HepG2 (cell line): Measurements from ENCODE around the gene CNR2. TPM values are rescaled to one million over a fixed set of nuclear protein-coding genes. Genes with fewer than 3 reads are reported as not detected.

Experiments
- GLI4 ChIP-seq: sonication (generic); formaldehyde crosslinking; IDR thresholded peaks from 2 replicates; pipeline ENCODE4 v1.5.1; 2020; ENCODE audit warnings: missing genetic modification reagents, mild to moderate bottlenecking, moderate library complexity, borderline replicate concordance
- HDAC6 ChIP-seq: fragments of 200-600 bp; sonication (generic); IDR thresholded peaks from 2 replicates; pipeline ENCODE4 v1.7.0; 2017; ENCODE audit warnings: mild to moderate bottlenecking, antibody characterized with exemption, low read length, low read depth
- JUNB ChIP-seq: sonication (generic); formaldehyde crosslinking; IDR thresholded peaks from 2 replicates; pipeline ENCODE4 v1.8.0; 2022; ENCODE audit warnings: missing genetic modification reagents, mild to moderate bottlenecking, borderline replicate concordance
- PAWR ChIP-seq: sonication (generic); formaldehyde crosslinking; IDR thresholded peaks from 2 replicates; pipeline ENCODE4 v1.4.0; 2020; ENCODE audit warnings: missing genetic modification reagents, mild to moderate bottlenecking, borderline replicate concordance
- REL ChIP-seq: sonication (generic); formaldehyde crosslinking; conservative IDR thresholded peaks from 2 replicates; pipeline ENCODE4 v1.8.0; 2022; ENCODE audit warnings: mild to moderate bottlenecking, missing genetic modification reagents, moderate library complexity
- RXRB ChIP-seq: IDR thresholded peaks from 2 replicates; pipeline ENCODE4 v1.6.1; 2016; ENCODE audit warnings: borderline replicate concordance, missing genetic modification reagents, missing compliant biosample characterization
- SOX6 ChIP-seq, 2 experiments: fragments of 450-650 bp in 1 of 2; sonication (generic) in 1 of 2; formaldehyde crosslinking in 1 of 2; IDR thresholded peaks; 2 replicates each; pipeline versions ENCODE4 v1.4.0 to v1.6.1; 2017 to 2020; ENCODE audit warnings: antibody characterized with exemption in 1 of 2, mild to moderate bottlenecking in 1 of 2, missing genetic modification reagents in 1 of 2
- SRSF9 ChIP-seq: fragments of 200-400 bp; formaldehyde crosslinking; IDR thresholded peaks from 2 replicates; pipeline ENCODE4 v1.6.1; 2018; ENCODE audit warnings: borderline replicate concordance, mild to moderate bottlenecking, low read depth, low read length; ENCODE audit not compliant: insufficient read depth, poor library complexity, severe bottlenecking
- SSRP1 ChIP-seq: IDR thresholded peaks from 2 replicates; pipeline ENCODE4 v1.6.1; 2016; ENCODE audit warnings: control low read depth
- THAP11 ChIP-seq: IDR thresholded peaks from 2 replicates; pipeline ENCODE4 v1.6.1; 2016; ENCODE audit warnings: missing biosample characterization, missing genetic modification reagents
- TRIM24 ChIP-seq: sonication (generic); formaldehyde crosslinking; IDR thresholded peaks from 2 replicates; pipeline ENCODE4 v1.8.0; 2022; ENCODE audit warnings: mild to moderate bottlenecking, missing genetic modification reagents
- ZMYM3 ChIP-seq: sonication (generic); formaldehyde crosslinking; IDR thresholded peaks from 2 replicates; pipeline ENCODE4 v1.5.1; 2020; ENCODE audit warnings: mild to moderate bottlenecking, missing genetic modification reagents
- ZNF12 ChIP-seq: sonication (generic); formaldehyde crosslinking; IDR thresholded peaks from 2 replicates; pipeline ENCODE4 v1.5.0; 2020; ENCODE audit warnings: missing genetic modification reagents
- ZNF143 ChIP-seq: sonication (generic); formaldehyde crosslinking; IDR thresholded peaks from 2 replicates; pipeline ENCODE4 v1.4.0; 2020; ENCODE audit warnings: missing genetic modification reagents
- ZNF232 ChIP-seq: sonication (generic); formaldehyde crosslinking; IDR thresholded peaks from 2 replicates; pipeline ENCODE4 v1.4.0; 2020; ENCODE audit warnings: missing genetic modification reagents, borderline replicate concordance
- ZNF546 ChIP-seq: sonication (generic); formaldehyde crosslinking; conservative IDR thresholded peaks from 2 replicates; pipeline ENCODE4 v1.8.1; 2023; ENCODE audit warnings: mild to moderate bottlenecking, missing genetic modification reagents
- ZNF564 ChIP-seq: sonication (generic); formaldehyde crosslinking; IDR thresholded peaks from 2 replicates; pipeline ENCODE4 v1.8.1; 2023; ENCODE audit warnings: mild to moderate bottlenecking, missing genetic modification reagents
- ZNF572 ChIP-seq: sonication (generic); formaldehyde crosslinking; IDR thresholded peaks from 2 replicates; pipeline ENCODE4 v1.5.1; 2020; ENCODE audit warnings: mild to moderate bottlenecking, missing genetic modification reagents
- ZNF737 ChIP-seq: sonication (generic); formaldehyde crosslinking; IDR thresholded peaks from 2 replicates; pipeline ENCODE4 v1.5.0; 2020; ENCODE audit warnings: missing genetic modification reagents, mild to moderate bottlenecking, borderline replicate concordance
- ZNF776 ChIP-seq: sonication (generic); formaldehyde crosslinking; IDR thresholded peaks from 2 replicates; pipeline ENCODE4 v1.4.0; 2020; ENCODE audit warnings: mild to moderate bottlenecking, missing genetic modification reagents
- ZNF850 ChIP-seq: sonication (generic); formaldehyde crosslinking; conservative IDR thresholded peaks from 2 replicates; pipeline ENCODE4 v1.9.0; 2021; ENCODE audit warnings: mild to moderate bottlenecking, missing genetic modification reagents
- ZNF891 ChIP-seq: sonication (generic); formaldehyde crosslinking; IDR thresholded peaks from 2 replicates; pipeline ENCODE4 v1.5.0; 2020; ENCODE audit warnings: mild to moderate bottlenecking, missing genetic modification reagents
- ZZZ3 ChIP-seq: sonication (generic); formaldehyde crosslinking; IDR thresholded peaks from 2 replicates; pipeline ENCODE4 v1.4.0; 2020; ENCODE audit warnings: missing genetic modification reagents, mild to moderate bottlenecking, borderline replicate concordance
- polyA plus RNA-seq, 8 experiments: library from polyadenylated mRNA; depleted of rRNA in 3 of 8; stranded (reverse) in 7 of 8; unstranded in 1 of 8; fragments of >200 nt; fragmentation: Illumina TruSeq in 4 of 8; extraction: Trizol in 4 of 8; gene quantifications; 2 replicates each; pipeline versions ENCODE4 v1.2.1 to v1.2.3, GENCODE V29; 2011 to 2016; ENCODE audit warnings: low read depth in 4 of 8, missing spikeins in 1 of 8, mixed read lengths in 1 of 8; ENCODE audit not compliant: insufficient read depth in 1 of 8
- total RNA-seq, 5 experiments: library from RNA; depleted of rRNA; stranded (reverse); fragments of >200 nt; fragmentation: Illumina TruSeq; extraction: Trizol; gene quantifications; 2 replicates each; pipeline ENCODE4 v1.2.3, GENCODE V29; 2016; ENCODE audit warnings: low read depth in 1 of 5
- TF ChIP-seq, protein P1 (sequence below): IDR thresholded peaks from 2 replicates; pipeline ENCODE4 v1.6.1; 2016; ENCODE audit warnings: missing compliant biosample characterization, missing genetic modification reagents, borderline replicate concordance
- TF ChIP-seq, protein P2 (sequence below): IDR thresholded peaks from 2 replicates; pipeline ENCODE4 v1.6.1; 2016; ENCODE audit warnings: missing biosample characterization, missing genetic modification reagents, low read depth
- TF ChIP-seq, protein P3 (sequence below): sonication (generic); formaldehyde crosslinking; IDR thresholded peaks from 2 replicates; pipeline ENCODE4 v1.9.0; 2021; ENCODE audit warnings: missing genetic modification reagents, mild to moderate bottlenecking, borderline replicate concordance

Gene CNR2
- total and polyA plus RNA-seq, 2 of the 13 experiments (the other 11 are each of a cell fraction or from before 2014, with no cell fraction given): not detected

DNA sequence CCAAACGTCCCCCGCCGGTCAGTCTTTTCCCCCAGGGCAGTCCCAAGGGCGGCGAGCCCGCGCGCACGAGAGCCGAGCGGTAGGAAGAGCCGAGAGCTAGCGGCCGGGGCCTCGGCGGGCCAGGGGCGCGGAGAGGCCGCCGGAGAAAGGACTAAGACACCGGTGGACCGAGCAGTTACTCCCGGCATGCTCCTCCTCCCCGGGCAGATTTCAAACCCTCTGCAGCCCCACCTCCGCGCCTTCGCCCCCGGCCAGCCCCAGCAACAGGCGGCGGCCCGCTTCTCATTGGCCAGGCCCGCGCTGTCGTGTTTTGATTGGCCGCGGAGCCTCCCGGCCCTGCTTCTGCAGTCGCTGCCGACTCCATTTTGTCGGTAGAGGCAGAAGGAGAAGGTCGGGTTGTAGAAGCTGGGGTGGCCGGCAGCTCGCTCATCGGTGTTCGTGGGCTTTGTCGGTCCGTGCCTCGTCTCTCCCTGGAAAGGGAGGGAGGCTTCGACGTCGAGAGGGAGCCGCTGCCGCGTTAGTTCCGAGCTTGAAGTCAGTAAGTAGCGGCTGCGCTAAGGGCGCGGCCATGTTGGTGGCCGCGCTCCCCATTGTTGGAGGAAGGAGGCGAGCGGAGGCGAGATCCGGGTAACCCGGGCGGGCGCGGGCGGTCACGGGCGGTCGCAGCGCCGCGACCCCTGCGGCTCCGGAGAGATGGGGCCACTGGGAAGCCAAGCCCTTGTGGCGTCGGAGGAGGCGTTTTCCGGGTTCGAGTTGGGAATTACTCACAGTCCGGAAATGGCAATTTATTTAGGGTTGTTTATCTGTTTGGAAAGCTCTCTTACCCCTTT lies 46.5 kb upstream of the CNR2 start, which contains the start of gene PNRC2 (continued):
- TF ChIP-seq, protein P1, sequence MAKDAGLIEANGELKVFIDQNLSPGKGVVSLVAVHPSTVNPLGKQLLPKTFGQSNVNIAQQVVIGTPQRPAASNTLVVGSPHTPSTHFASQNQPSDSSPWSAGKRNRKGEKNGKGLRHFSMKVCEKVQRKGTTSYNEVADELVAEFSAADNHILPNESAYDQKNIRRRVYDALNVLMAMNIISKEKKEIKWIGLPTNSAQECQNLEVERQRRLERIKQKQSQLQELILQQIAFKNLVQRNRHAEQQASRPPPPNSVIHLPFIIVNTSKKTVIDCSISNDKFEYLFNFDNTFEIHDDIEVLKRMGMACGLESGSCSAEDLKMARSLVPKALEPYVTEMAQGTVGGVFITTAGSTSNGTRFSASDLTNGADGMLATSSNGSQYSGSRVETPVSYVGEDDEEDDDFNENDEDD (CRISPR knock-in tag): peak; percentile 89
- no peak; the same call in 1 of the 2 replicates for TF ChIP-seq JUNB (CRISPR knock-in tag)
- peak; percentile 15; the same call in 1 of the 2 replicates for TF ChIP-seq REL
- TF ChIP-seq SSRP1 (CRISPR knock-in tag): no peak
- TF ChIP-seq GLI4 (CRISPR knock-in tag): no peak; the same call in 1 of the 2 replicates
- TF ChIP-seq ZNF776 (CRISPR knock-in tag): peak; percentile 83; the same call in 1 of the 2 replicates
- 0 out of 2 replicates have a peak, but pooled peaks have one; percentile 74 for TF ChIP-seq PAWR
- TF ChIP-seq TRIM24 (CRISPR knock-in tag): no peak
- no peak for TF ChIP-seq SOX6 (IDR thresholded peaks at IDR 0.05)
- TF ChIP-seq SOX6 (CRISPR knock-in tag; IDR thresholded peaks at IDR 0.05): 0 out of 2 replicates have a peak, but pooled peaks have one; percentile 38
- TF ChIP-seq ZNF12 (CRISPR knock-in tag): 0 out of 2 replicates have a peak, but pooled peaks have one; percentile 44
- peak; percentile 77 for TF ChIP-seq THAP11 (CRISPR knock-in tag)
- TF ChIP-seq ZNF232 (CRISPR knock-in tag): no peak; the same call in 1 of the 2 replicates
- TF ChIP-seq ZNF546 (CRISPR knock-in tag): peak; percentile 54; the same call in 1 of the 2 replicates
- TF ChIP-seq ZMYM3 (CRISPR knock-in tag): no peak
- no peak for TF ChIP-seq ZNF572 (CRISPR knock-in tag)
- peak; percentile 87; the same call in 1 of the 2 replicates for TF ChIP-seq ZNF891 (CRISPR knock-in tag)
- TF ChIP-seq, protein P2, sequence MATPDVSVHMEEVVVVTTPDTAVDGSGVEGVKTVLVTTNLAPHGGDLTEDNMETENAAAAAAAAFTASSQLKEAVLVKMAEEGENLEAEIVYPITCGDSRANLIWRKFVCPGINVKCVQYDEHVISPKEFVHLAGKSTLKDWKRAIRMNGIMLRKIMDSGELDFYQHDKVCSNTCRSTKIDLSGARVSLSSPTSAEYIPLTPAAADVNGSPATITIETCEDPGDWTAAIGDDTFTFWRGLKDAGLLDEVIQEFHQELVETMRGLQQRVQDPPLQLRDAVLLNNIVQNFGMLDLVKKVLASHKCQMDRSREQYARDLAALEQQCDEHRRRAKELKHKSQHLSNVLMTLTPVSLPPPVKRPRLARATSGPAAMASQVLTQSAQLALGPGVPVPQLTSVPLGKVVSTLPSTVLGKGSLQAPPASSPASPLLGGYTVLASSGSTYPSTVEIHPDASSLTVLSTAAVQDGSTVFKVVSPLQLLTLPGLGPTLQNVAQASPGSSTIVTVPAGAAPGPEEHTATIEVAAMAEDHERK (CRISPR knock-in tag): no peak
- no peak for TF ChIP-seq SRSF9
- TF ChIP-seq ZNF564 (CRISPR knock-in tag): no peak
- no peak for TF ChIP-seq HDAC6
- TF ChIP-seq, protein P3, sequence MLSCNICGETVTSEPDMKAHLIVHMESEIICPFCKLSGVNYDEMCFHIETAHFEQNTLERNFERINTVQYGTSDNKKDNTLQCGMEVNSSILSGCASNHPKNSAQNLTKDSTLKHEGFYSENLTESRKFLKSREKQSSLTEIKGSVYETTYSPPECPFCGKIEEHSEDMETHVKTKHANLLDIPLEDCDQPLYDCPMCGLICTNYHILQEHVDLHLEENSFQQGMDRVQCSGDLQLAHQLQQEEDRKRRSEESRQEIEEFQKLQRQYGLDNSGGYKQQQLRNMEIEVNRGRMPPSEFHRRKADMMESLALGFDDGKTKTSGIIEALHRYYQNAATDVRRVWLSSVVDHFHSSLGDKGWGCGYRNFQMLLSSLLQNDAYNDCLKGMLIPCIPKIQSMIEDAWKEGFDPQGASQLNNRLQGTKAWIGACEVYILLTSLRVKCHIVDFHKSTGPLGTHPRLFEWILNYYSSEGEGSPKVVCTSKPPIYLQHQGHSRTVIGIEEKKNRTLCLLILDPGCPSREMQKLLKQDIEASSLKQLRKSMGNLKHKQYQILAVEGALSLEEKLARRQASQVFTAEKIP: no peak
- TF ChIP-seq ZNF143 (CRISPR knock-in tag): peak; percentile 83
- TF ChIP-seq ZZZ3 (CRISPR knock-in tag): no peak
- no peak for TF ChIP-seq ZNF850
- peak; percentile 71 for TF ChIP-seq RXRB
- TF ChIP-seq ZNF737: no peak
